ENCODE results near the gene CSRNP3. TPM values are rescaled to one million over a fixed set of nuclear protein-coding genes. Genes with fewer than 3 reads are reported as not detected.

Gene CSRNP3
- total and polyA plus RNA-seq, 4 donors, result 0.18 to 2.2 (median 2.0) TPM

DNA sequence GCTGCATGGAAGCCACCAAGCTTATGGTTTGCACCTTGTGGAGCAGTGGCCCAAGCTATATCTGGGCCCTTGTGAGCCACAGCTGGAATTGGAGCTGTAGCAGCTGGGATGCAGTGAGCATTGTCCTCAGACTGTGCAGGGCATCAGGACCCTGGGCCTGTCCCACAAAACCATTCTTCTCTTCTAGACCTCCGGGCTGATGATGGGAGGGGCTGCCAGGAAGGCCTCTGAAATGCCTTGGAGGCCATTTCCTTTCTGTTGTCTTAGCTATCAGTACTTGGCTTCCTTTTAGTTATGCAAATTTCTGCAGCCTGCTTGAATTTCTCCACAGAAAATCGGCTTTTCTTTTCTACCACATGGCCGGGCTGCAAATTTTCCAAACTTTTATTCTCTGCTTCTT lies 46.4 kb upstream of the CSRNP3 start:
- H3K4me3 ChIP-seq (ENCODE audit: low read depth in 1 of 3, low read length in 3 of 3), result no peak overlapping the region
- H3K4me1 ChIP-seq (ENCODE audit: control insufficient read depth in 4 of 4, insufficient read depth in 4 of 4, low read length in 3 of 4), result no peaks in the 10 kb centered on the region
- H3K9ac ChIP-seq (ENCODE audit: low read depth in 1 of 2, low read length in 2 of 2), result no peak overlapping the region
- TF ChIP-seq FOXA1 (IDR thresholded peaks at IDR 0.05) (no peak), RAD21 (IDR thresholded peaks at IDR 0.05) (no peak), RXRA (IDR thresholded peaks at IDR 0.05) (no peak), EGR1 (IDR thresholded peaks at IDR 0.05; ENCODE audit: low read depth in 2 of 2) (no peak), NR2F2 (IDR thresholded peaks at IDR 0.05) (no peak), HNF4G (IDR thresholded peaks at IDR 0.05) (no peak), SP1 (IDR thresholded peaks at IDR 0.05) (no peak), TAF1 (conservative IDR thresholded peaks at IDR 0.05) (no peak), GABPA (IDR thresholded peaks at IDR 0.05 in 1 of 2, conservative IDR thresholded peaks at IDR 0.05 in 1 of 2) (no peak), HNF4A (conservative IDR thresholded peaks at IDR 0.05) (no peak), ATF3 (IDR thresholded peaks at IDR 0.05) (no peak), YY1 (IDR thresholded peaks at IDR 0.05) (no peak)
- TF ChIP-seq, protein P1, sequence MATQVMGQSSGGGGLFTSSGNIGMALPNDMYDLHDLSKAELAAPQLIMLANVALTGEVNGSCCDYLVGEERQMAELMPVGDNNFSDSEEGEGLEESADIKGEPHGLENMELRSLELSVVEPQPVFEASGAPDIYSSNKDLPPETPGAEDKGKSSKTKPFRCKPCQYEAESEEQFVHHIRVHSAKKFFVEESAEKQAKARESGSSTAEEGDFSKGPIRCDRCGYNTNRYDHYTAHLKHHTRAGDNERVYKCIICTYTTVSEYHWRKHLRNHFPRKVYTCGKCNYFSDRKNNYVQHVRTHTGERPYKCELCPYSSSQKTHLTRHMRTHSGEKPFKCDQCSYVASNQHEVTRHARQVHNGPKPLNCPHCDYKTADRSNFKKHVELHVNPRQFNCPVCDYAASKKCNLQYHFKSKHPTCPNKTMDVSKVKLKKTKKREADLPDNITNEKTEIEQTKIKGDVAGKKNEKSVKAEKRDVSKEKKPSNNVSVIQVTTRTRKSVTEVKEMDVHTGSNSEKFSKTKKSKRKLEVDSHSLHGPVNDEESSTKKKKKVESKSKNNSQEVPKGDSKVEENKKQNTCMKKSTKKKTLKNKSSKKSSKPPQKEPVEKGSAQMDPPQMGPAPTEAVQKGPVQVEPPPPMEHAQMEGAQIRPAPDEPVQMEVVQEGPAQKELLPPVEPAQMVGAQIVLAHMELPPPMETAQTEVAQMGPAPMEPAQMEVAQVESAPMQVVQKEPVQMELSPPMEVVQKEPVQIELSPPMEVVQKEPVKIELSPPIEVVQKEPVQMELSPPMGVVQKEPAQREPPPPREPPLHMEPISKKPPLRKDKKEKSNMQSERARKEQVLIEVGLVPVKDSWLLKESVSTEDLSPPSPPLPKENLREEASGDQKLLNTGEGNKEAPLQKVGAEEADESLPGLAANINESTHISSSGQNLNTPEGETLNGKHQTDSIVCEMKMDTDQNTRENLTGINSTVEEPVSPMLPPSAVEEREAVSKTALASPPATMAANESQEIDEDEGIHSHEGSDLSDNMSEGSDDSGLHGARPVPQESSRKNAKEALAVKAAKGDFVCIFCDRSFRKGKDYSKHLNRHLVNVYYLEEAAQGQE (IDR thresholded peaks at IDR 0.05), result no peak
- TF ChIP-seq, protein P2, sequence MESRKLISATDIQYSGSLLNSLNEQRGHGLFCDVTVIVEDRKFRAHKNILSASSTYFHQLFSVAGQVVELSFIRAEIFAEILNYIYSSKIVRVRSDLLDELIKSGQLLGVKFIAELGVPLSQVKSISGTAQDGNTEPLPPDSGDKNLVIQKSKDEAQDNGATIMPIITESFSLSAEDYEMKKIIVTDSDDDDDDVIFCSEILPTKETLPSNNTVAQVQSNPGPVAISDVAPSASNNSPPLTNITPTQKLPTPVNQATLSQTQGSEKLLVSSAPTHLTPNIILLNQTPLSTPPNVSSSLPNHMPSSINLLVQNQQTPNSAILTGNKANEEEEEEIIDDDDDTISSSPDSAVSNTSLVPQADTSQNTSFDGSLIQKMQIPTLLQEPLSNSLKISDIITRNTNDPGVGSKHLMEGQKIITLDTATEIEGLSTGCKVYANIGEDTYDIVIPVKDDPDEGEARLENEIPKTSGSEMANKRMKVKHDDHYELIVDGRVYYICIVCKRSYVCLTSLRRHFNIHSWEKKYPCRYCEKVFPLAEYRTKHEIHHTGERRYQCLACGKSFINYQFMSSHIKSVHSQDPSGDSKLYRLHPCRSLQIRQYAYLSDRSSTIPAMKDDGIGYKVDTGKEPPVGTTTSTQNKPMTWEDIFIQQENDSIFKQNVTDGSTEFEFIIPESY (IDR thresholded peaks at IDR 0.05), result no peak
- DNase-seq (ENCODE audit: low spot score), result no peak
- H3K27me3 ChIP-seq (ENCODE audit: control insufficient read depth in 4 of 4, insufficient read depth in 4 of 4, low read length in 3 of 4), result no peaks in the 10 kb centered on the region
- H3K9me3 ChIP-seq (ENCODE audit: control insufficient read depth in 4 of 4, low read length in 3 of 4), result no peaks in the 10 kb centered on the region
- no peak overlapping the region for H3K27ac ChIP-seq (ENCODE audit: low read depth in 1 of 2, low read length in 2 of 2)
- no peaks in the 10 kb centered on the region for H3K36me3 ChIP-seq (ENCODE audit: control insufficient read depth in 4 of 4, insufficient read depth in 3 of 4, low read depth in 1 of 4, low read length in 3 of 4)
- 91% methylated on average over 3 of the region's 3 CpGs for WGBS

- Histone ChIP-seq H3K4me3 (ENCODE audit: low read depth in 1 of 3, low read length in 3 of 3) (no peak overlapping the region), H3K27me3 (ENCODE audit: control insufficient read depth in 4 of 4, insufficient read depth in 4 of 4, low read length in 3 of 4) (no peaks in the 10 kb centered on the region), H3K9ac (ENCODE audit: low read depth in 1 of 2, low read length in 2 of 2) (no peak overlapping the region), H3K27ac (ENCODE audit: low read depth in 1 of 2, low read length in 2 of 2) (no peak overlapping the region), H3K9me3 (ENCODE audit: control insufficient read depth in 4 of 4, low read length in 3 of 4) (no peaks in the 10 kb centered on the region), H3K4me1 (ENCODE audit: control insufficient read depth in 4 of 4, insufficient read depth in 4 of 4, low read length in 3 of 4) (no peaks in the 10 kb centered on the region), H3K36me3 (ENCODE audit: control insufficient read depth in 4 of 4, insufficient read depth in 3 of 4, low read depth in 1 of 4, low read length in 3 of 4) (no peaks in the 10 kb centered on the region)
- WGBS, result 84% methylated on average over 2 of the region's 2 CpGs
- DNase-seq (ENCODE audit: low spot score), result no peak
- TF ChIP-seq, protein P2 (IDR thresholded peaks at IDR 0.05), result no peak
- TF ChIP-seq, protein P1 (IDR thresholded peaks at IDR 0.05), result no peak
- no peak for TF ChIP-seq HNF4A (conservative IDR thresholded peaks at IDR 0.05)
- TF ChIP-seq GABPA (IDR thresholded peaks at IDR 0.05 in 1 of 2, conservative IDR thresholded peaks at IDR 0.05 in 1 of 2), result no peak
- TF ChIP-seq ATF3 (IDR thresholded peaks at IDR 0.05), result no peak
- TF ChIP-seq FOXA2 (IDR thresholded peaks at IDR 0.05), result no peak
- no peak for TF ChIP-seq JUND (IDR thresholded peaks at IDR 0.05)
These were observed 43.9 kb upstream of the CSRNP3 start for GRCh38 chr2:165425556-165425955.

All from liver (tissue), 9 donors.